HG03439 (cell line): ENCODE results near the gene MYO16.
A peak's percentile ranks its signal among the peaks of the same experiment; 100 is the strongest.

ENCODE experiments used
- ATAC-seq: cut with Tn5 transposase; IDR thresholded peaks from one replicate; pipeline ENCODE4 v1.9.1; 2021; ENCODE audit warnings: mild to moderate bottlenecking, moderate library complexity; ENCODE audit not compliant: unreplicated experiment

The MYO16 gene

GRCh38 chr13:108927615-108928014 lies 298.2 kb downstream of the MYO16 start:
- ATAC-seq = no peak

- no peak for ATAC-seq
Measured at GRCh38 chr13:108929532-108930206, 300.3 kb downstream of the MYO16 start.

GRCh38 chr13:108932196-108932595 lies 302.8 kb downstream of the MYO16 start:
- ATAC-seq = no peak

- no peak for ATAC-seq
Measured at GRCh38 chr13:108933061-108933460, 303.6 kb downstream of the MYO16 start.

- ATAC-seq = no peak
Measured at GRCh38 chr13:108938155-108938554, 308.7 kb downstream of the MYO16 start.

- ATAC-seq = no peak
Measured at GRCh38 chr13:108940121-108940520, 310.7 kb downstream of the MYO16 start.

GRCh38 chr13:108943842-108944241 lies 314.4 kb downstream of the MYO16 start:
- ATAC-seq = no peak

GRCh38 chr13:108944760-108945159 lies 315.3 kb downstream of the MYO16 start:
- no peak for ATAC-seq

GRCh38 chr13:108947551-108948030 lies 318.2 kb downstream of the MYO16 start:
- no peak for ATAC-seq

GRCh38 chr13:108948251-108948671 lies 318.9 kb downstream of the MYO16 start:
- ATAC-seq = no peak

- no peak for ATAC-seq
Measured at GRCh38 chr13:108950333-108951010, 321.1 kb downstream of the MYO16 start.

GRCh38 chr13:108955741-108956140 lies 326.3 kb downstream of the MYO16 start:
- ATAC-seq = no peak

- no peak for ATAC-seq
Measured at GRCh38 chr13:108957369-108958012, 328.1 kb downstream of the MYO16 start.

GRCh38 chr13:108958013-108958376 lies 328.6 kb downstream of the MYO16 start:
- ATAC-seq = no peak

- no peak for ATAC-seq
Measured at GRCh38 chr13:108959234-108959633, 329.8 kb downstream of the MYO16 start.

- ATAC-seq = no peak
Measured at GRCh38 chr13:108960006-108960405, 330.6 kb downstream of the MYO16 start.

GRCh38 chr13:108961542-108962125 lies 332.2 kb downstream of the MYO16 start:
- ATAC-seq = peak; percentile 92

- ATAC-seq = no peak
Measured at GRCh38 chr13:108962654-108963053, 333.2 kb downstream of the MYO16 start.

- no peak for ATAC-seq
Measured at GRCh38 chr13:108963276-108963810, 333.9 kb downstream of the MYO16 start.

- ATAC-seq = no peak
Measured at GRCh38 chr13:108963846-108964600, 334.6 kb downstream of the MYO16 start.

GRCh38 chr13:108964606-108965005 lies 335.2 kb downstream of the MYO16 start:
- no peak for ATAC-seq
